Activated naive CD4-positive, alpha-beta T cell treated with anti-CD3 and anti-CD28 coated beads, Interleukin-2, amount 10 ng/mL, durations not matched to agents 7 days and 5 days (primary cell): ENCODE measurements around the gene MFF.
"Not testable (repeated sequence)": the region's sequence is repeated elsewhere in the genome, so short reads cannot be mapped to it uniquely, and the experiment has no call there.

Experiments used
- CTCF ChIA-PET: fragments of 350-600 bp; sonication (Branson Sonifier 250); formaldehyde crosslinking; loops from one replicate; lab custom pipeline; 2021; ENCODE audit warnings: antibody characterized with exemption; lab: Charles Lee
- DNase-seq: peaks from one replicate; pipeline ENCODE4 v3.0.0-alpha.2; 2020
- H3K27ac Mint-ChIP-seq: one replicate; pipeline ENCODE4 v1.8.0; 2021; ENCODE audit warnings: mild to moderate bottlenecking, moderate library complexity, mixed read lengths
- H3K27me3 Mint-ChIP-seq: one replicate; pipeline ENCODE4 v1.8.0; 2021; ENCODE audit warnings: mild to moderate bottlenecking, mixed read lengths
- H3K36me3 Mint-ChIP-seq: one replicate; pipeline ENCODE4 v1.8.0; 2021; ENCODE audit warnings: mixed read lengths
- H3K4me1 Mint-ChIP-seq: one replicate; pipeline ENCODE4 v1.8.0; 2021; ENCODE audit warnings: mixed read lengths
- H3K4me3 Mint-ChIP-seq: one replicate; pipeline ENCODE4 v1.8.0; 2021; ENCODE audit warnings: mild to moderate bottlenecking, moderate library complexity, mixed read lengths
- H3K9me3 Mint-ChIP-seq: one replicate; pipeline ENCODE4 v1.8.0; 2021; ENCODE audit warnings: mixed read lengths

MFF gene

DNA sequence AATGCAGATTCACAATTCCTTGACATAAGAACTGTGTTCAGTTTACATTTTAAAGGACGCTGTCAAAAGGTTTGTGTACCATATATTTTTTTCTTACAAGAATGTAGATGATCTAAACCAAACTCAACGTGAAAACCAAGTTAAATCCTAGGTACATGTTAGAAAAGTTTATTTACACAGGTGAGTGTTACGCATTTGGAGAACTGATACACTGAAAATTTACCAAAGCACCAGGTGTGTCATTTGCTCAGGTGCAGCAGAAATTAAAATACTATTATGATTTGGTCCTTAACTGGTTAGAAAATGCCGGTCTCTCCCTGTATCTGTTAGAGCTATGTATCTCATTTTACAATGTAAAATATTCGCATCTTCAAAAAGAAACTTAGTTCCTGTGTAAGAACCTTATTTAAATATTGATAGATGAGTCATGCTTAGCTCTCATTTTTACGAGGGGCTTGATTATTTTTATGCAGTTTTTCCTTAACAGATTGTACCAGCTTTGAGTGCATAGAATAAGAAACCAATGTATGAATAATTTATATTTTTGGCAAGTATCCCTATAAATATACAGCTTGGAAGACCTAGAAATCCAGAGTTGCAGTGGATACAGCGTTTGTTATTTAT is 25.1 kb downstream of the MFF start:
- H3K27me3 Mint-ChIP-seq: no peaks in the 10 kb centered on the region
- no peaks in the 10 kb centered on the region for H3K9me3 Mint-ChIP-seq
- no peak overlapping the region for H3K4me3 Mint-ChIP-seq
- H3K27ac Mint-ChIP-seq: no peak overlapping the region
- CTCF ChIA-PET: no interaction called here
- DNase-seq: no peak
- no peaks in the 10 kb centered on the region for H3K4me1 Mint-ChIP-seq
- peaks cover 22% of the 10 kb centered on the region for H3K36me3 Mint-ChIP-seq

- peaks cover 13% of the 10 kb centered on the region for H3K36me3 Mint-ChIP-seq
- no peaks in the 10 kb centered on the region for H3K4me1 Mint-ChIP-seq
- no peak overlapping the region for H3K27ac Mint-ChIP-seq
- no peaks in the 10 kb centered on the region for H3K27me3 Mint-ChIP-seq
- CTCF ChIA-PET: interaction anchor here (0.6 to 1.1 kb wide), 2 partner anchors 25 to 260 kb away, joined by 3 read pairs; no protein-coding TSS in a partner anchor
- DNase-seq: no peak
- no peaks in the 10 kb centered on the region for H3K9me3 Mint-ChIP-seq
- no peak overlapping the region for H3K4me3 Mint-ChIP-seq
Measured at GRCh38 chr2:227351639-227352038, 26.6 kb downstream of the MFF start.

DNA sequence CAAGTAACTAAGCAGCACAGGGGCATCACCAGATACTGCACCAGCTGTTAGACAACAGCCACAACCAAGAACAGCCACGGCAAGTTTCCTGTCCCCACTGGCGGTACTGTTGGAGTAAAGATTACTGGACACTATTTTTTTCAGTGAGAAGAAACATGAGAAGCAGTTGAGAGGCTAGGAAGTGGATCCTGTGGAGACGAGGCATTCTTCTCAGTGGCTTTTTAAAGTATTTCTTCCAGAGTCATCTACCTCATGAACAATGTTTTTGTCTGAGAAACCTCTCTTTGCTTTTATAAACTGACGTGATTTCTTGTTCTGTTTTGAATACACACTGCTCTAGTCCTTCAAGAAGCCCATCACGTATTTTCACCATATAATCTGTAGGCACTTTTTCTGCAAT is 35.3 kb downstream of the MFF start:
- H3K4me3 Mint-ChIP-seq: no peak overlapping the region
- no peaks in the 10 kb centered on the region for H3K27me3 Mint-ChIP-seq
- no peak overlapping the region for H3K27ac Mint-ChIP-seq
- DNase-seq: no peak
- no peaks in the 10 kb centered on the region for H3K9me3 Mint-ChIP-seq
- H3K4me1 Mint-ChIP-seq: no peaks in the 10 kb centered on the region
- peaks cover 14% of the 10 kb centered on the region for H3K36me3 Mint-ChIP-seq
- CTCF ChIA-PET: interaction anchor here (0.6 kb wide), 1 partner anchor 217 kb away, joined by 3 read pairs; no protein-coding TSS in a partner anchor

GRCh38 chr2:227363756-227364155 is 38.7 kb downstream of the MFF start:
- Mint-ChIP-seq H3K9me3 (no peaks in the 10 kb centered on the region), H3K36me3 (peaks cover 4% of the 10 kb centered on the region), H3K4me3 (no peak overlapping the region), H3K4me1 (no peaks in the 10 kb centered on the region), H3K27me3 (no peaks in the 10 kb centered on the region), H3K27ac (no peak overlapping the region)
- no peak for DNase-seq
- CTCF ChIA-PET: no interaction called here

DNA sequence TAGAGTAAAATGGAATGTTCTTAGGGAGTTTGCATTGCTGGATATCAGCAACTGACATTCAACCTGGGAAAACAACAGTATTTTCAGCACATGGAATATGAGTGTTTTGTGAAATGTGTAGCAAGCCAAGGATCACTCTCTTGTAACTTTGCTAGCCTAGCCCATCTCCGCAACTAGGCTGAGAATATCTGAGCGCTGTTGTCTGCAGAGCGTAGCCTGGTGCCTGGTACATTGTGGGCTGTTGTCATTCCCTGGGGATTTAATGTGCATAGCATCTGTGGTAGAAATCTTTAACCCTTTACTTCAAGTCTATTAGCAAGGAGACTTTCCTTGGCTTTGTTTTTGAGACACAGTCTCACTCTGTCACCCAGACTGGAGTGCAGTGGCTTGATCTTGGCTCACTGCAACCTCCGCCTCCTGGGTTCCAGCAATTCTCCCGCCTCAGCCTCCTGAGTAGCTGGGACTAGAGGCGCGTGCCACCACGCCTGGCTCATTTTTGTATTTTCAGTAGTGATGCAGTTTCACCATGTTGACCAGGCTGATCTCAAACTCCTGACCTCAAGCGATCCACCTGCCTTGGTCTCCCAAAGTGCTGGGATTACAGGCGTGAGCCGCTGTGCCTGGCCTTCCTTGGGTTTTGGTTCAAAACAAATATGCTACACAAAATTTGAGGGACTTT is 39.7 kb downstream of the MFF start:
- CTCF ChIA-PET, H3K4me1 Mint-ChIP-seq, H3K9me3 Mint-ChIP-seq, H3K36me3 Mint-ChIP-seq, H3K27ac Mint-ChIP-seq, DNase-seq, H3K27me3 Mint-ChIP-seq, H3K4me3 Mint-ChIP-seq: not testable (repeated sequence)

GRCh38 chr2:227365833-227366232 is 40.8 kb downstream of the MFF start:
- CTCF ChIA-PET: no interaction called here
- Mint-ChIP-seq H3K4me3 (no peak overlapping the region), H3K27ac (no peak overlapping the region), H3K4me1 (no peaks in the 10 kb centered on the region), H3K27me3 (no peaks in the 10 kb centered on the region), H3K9me3 (no peaks in the 10 kb centered on the region), H3K36me3 (no peaks in the 10 kb centered on the region)
- no peak for DNase-seq

DNA sequence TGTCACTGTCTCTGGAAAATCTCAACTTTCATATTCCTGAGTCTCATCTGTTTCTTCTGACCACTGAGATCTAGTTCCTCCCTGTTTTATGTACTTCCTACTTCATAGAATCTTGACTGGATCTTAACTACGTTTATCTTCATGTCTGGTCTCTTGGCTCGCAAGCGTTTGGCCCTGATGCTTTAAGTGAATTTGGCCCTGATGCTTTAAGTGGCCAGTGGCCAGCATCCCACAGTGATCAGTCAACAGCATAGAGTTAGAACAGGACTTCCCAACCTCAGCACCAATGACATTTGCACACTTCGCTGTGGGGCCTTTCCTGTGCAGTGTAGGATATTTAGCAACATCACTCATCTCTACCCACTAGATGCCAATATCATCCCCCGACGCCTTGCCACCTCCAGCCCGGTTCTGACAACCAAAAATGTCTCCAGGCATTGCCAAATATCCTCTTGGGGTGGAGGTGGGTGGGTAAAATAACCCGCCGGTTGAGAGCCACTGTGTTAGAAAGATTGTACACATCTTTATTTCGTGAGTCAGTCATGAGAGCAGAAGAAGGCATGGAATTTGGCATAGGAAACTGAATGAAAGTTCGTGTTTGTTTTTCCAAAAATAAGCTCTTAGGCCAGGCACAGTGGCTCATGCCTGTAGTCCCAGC is 41.8 kb downstream of the MFF start:
- Mint-ChIP-seq H3K9me3 (no peaks in the 10 kb centered on the region), H3K4me3 (no peak overlapping the region), H3K27ac (no peak overlapping the region), H3K4me1 (no peaks in the 10 kb centered on the region), H3K36me3 (no peaks in the 10 kb centered on the region), H3K27me3 (no peaks in the 10 kb centered on the region)
- CTCF ChIA-PET: no interaction called here
- DNase-seq: no peak

DNA sequence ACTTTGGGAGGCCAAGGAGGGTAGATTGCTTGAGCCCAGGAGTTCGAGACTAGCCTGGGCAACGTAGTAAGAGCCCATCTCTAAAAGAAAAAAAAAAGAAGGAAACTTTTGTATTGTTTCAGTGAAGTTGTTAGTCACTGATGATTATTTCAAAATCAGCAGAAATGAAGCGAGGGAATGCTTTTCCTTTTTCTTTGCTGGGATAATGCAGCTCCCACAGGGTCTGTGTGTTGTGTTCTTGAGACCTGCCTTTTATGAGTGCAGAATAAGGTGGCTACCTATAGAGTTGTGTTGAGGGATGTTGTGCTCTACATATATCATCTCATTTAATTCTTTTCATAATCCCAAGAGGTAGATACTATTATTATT is 42.4 kb downstream of the MFF start:
- CTCF ChIA-PET: no interaction called here
- Mint-ChIP-seq H3K27ac (no peak overlapping the region), H3K4me1 (no peaks in the 10 kb centered on the region), H3K27me3 (no peaks in the 10 kb centered on the region), H3K4me3 (no peak overlapping the region), H3K9me3 (no peaks in the 10 kb centered on the region), H3K36me3 (no peaks in the 10 kb centered on the region)
- DNase-seq: no peak

GRCh38 chr2:227368574-227368973 is 43.5 kb downstream of the MFF start:
- H3K9me3 Mint-ChIP-seq: no peaks in the 10 kb centered on the region
- no peak overlapping the region for H3K4me3 Mint-ChIP-seq
- no peaks in the 10 kb centered on the region for H3K36me3 Mint-ChIP-seq
- no peak for DNase-seq
- no peak overlapping the region for H3K27ac Mint-ChIP-seq
- H3K4me1 Mint-ChIP-seq: no peaks in the 10 kb centered on the region
- CTCF ChIA-PET: no interaction called here
- no peaks in the 10 kb centered on the region for H3K27me3 Mint-ChIP-seq

DNA sequence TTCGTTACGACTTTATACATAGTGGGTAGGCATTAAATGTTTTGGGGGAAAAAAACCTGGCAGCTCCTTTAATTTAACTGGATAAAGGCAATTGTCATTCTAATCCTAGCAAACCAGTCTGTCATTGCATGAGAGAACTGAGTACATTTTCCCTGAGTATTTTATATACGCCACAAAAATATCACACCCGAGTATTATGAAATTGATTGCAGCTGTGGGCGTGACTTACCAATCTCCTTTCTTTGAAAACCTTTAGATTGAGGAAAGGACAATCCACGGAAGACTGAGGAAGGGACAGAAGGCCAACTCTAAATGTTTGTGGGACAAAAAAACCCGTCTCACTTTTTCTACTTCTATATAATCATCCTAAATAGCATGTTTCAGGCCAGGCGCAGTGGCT is 45.0 kb downstream of the MFF start:
- CTCF ChIA-PET: interaction anchor here (1.1 kb wide), 1 partner anchor 11 kb away, joined by 3 read pairs; no protein-coding TSS in a partner anchor

DNA sequence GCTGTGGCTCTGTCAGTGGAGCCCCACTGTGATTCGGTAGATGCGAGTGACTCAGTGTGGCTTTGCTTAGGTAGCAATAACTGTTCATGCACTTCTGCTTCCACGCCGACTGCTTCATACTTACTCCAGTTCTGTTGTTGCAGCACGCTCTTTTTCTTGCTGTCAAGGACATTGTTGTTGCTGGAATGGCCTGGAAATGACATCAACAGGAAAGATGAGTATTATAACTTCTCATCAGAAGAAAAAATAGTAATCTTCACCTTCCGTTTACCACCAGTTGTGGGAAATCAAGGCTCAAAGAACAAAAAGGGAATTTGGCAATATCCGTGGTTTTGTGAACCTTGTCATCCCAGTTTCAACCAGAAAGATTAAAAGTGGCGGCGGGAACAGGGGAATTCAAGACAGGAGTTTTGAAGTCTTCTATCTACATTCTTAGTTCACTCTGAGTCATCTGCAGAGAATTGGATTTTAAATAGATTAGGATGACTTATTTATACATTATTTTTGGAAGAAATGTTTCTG is 45.8 kb downstream of the MFF start:
- H3K36me3 Mint-ChIP-seq: no peaks in the 10 kb centered on the region
- H3K9me3 Mint-ChIP-seq: no peaks in the 10 kb centered on the region
- CTCF ChIA-PET: interaction anchor here (0.6 kb wide), 1 partner anchor 9 kb away, joined by 3 read pairs; no protein-coding TSS in a partner anchor
- no peak overlapping the region for H3K27ac Mint-ChIP-seq
- H3K4me3 Mint-ChIP-seq: no peak overlapping the region
- H3K4me1 Mint-ChIP-seq: peaks cover 5% of the 10 kb centered on the region
- no peaks in the 10 kb centered on the region for H3K27me3 Mint-ChIP-seq
- DNase-seq: no peak

More for the DNA sequence above, 45.0 kb downstream of the MFF start:
- no peak for DNase-seq
- Mint-ChIP-seq H3K27ac (no peak overlapping the region), H3K4me1 (peaks cover 5% of the 10 kb centered on the region), H3K36me3 (no peaks in the 10 kb centered on the region), H3K27me3 (no peaks in the 10 kb centered on the region), H3K9me3 (no peaks in the 10 kb centered on the region), H3K4me3 (no peak overlapping the region)

DNA sequence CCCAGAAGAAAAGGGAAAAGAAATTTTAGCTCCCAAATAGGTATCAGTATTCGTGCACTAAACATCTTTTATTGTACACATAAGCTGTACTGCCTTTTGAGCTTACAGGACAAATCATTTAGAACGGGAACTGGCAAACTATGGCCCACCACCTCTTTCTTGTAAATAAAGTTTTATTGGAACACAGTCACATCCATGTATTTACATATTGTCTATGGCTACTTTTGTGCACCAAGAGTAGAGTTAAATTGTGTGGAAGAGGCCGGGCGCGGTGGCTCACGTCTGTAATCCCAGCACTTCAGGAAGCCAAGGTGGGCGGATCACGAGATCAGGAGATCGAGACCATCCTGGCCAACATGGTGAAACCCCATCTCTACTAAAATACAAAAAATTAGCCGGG is 48.3 kb downstream of the MFF start:
- Mint-ChIP-seq H3K27me3 (no peaks in the 10 kb centered on the region), H3K36me3 (no peaks in the 10 kb centered on the region), H3K4me1 (peaks cover 5% of the 10 kb centered on the region), H3K27ac (no peak overlapping the region), H3K4me3 (no peak overlapping the region), H3K9me3 (no peaks in the 10 kb centered on the region)
- CTCF ChIA-PET: interaction anchor here (0.9 to 1.2 kb wide), 2 partner anchors 9 to 10 kb away, joined by 3 read pairs; no protein-coding TSS in a partner anchor
- no peak for DNase-seq

DNA sequence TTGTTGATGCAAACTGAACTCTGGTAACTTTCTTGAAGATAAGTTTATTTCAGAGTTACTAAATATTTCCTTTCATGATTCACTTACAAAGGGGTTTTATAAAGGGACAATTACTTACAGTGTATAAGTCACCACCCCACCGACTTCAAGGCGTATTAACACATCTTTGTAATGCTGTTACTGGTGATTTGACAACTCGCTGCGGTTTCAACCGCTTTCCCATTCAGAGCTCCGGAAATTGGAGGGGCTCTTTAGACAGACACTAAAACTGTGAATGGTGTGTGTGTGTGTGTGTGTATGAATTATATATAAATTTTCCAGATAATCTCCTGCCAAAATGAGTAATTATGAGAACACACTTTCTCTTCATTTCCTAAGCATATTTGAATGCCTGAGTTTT is 49.1 kb downstream of the MFF start:
- CTCF ChIA-PET: no interaction called here
- Mint-ChIP-seq H3K36me3 (no peaks in the 10 kb centered on the region), H3K4me1 (peaks cover 5% of the 10 kb centered on the region), H3K9me3 (no peaks in the 10 kb centered on the region), H3K27me3 (no peaks in the 10 kb centered on the region), H3K27ac (no peak overlapping the region), H3K4me3 (no peak overlapping the region)
- DNase-seq: no peak

DNA sequence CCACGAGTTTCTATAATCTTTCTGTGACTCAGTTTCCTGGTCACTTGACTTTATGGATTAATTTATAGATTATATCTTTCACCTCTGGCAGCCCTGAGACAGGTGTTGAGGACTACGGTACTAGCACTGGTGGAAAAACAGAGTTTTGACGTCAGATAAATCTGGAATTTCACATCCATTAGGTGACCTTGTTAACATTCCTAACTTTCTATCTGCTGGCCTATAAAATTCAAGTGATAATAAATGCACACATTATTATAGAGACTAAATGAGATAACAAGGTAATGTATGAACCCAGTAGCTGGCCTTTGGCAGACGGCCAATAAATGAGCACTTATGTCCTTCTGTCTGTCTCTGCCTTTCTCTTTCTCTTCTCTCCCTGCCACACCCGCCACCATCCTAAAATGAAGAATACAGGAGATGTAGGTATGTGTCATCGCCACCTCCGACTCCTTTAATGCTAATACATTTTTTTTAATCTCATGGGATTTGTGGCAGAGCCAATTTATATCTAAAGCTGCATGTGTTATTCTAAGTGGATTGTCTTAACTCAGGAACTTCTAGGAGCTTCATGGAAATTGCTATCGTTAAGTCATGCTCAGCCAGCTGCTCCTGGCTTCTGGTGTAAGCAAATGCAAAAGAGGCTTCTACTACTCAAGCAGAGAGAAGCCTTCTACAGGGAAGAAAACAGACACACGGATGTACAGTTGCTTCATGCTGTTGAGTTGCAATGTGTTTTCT is 51.8 kb downstream of the MFF start:
- no peaks in the 10 kb centered on the region for H3K36me3 Mint-ChIP-seq
- H3K27me3 Mint-ChIP-seq: no peaks in the 10 kb centered on the region
- CTCF ChIA-PET: interaction anchor here (1.2 to 1.9 kb wide), 2 partner anchors 10 to 26 kb away, joined by 3 to 8 read pairs; no protein-coding TSS in a partner anchor

More for the DNA sequence above, 51.8 kb downstream of the MFF start:
- DNase-seq: no peak
- H3K4me3 Mint-ChIP-seq: no peak overlapping the region
- no peaks in the 10 kb centered on the region for H3K9me3 Mint-ChIP-seq
- H3K4me1 Mint-ChIP-seq: peaks cover 5% of the 10 kb centered on the region
- H3K27ac Mint-ChIP-seq: no peak overlapping the region
